GM12874 (cell line): ENCODE results near the gene KLF8.

Source experiments
- CTCF ChIP-seq: IDR thresholded peaks from 2 replicates; pipeline ENCODE4 v1.5.1; 2011; ENCODE audit warnings: low read depth, mild to moderate bottlenecking, control low read depth, low read length, moderate library complexity; ENCODE audit not compliant: insufficient read depth

Gene KLF8

GRCh38 chrX:56310581-56310980 lies 78.4 kb downstream of the KLF8 start:
- TF ChIP-seq CTCF, result no peak

- no peak for TF ChIP-seq CTCF
Measured at GRCh38 chrX:56313308-56313707, 81.2 kb downstream of the KLF8 start.

- TF ChIP-seq CTCF, result no peak
Measured at GRCh38 chrX:56314334-56314733, 82.2 kb downstream of the KLF8 start.

GRCh38 chrX:56318076-56318475 lies 85.9 kb downstream of the KLF8 start:
- TF ChIP-seq CTCF, result no peak

- TF ChIP-seq CTCF, result no peak
Measured at GRCh38 chrX:56319165-56319564, 87.0 kb downstream of the KLF8 start.
